ENCODE data around the gene VPS52. TPM values are rescaled to one million over a fixed set of nuclear protein-coding genes. Genes with fewer than 3 reads are reported as not detected.

VPS52 gene
- total and polyA plus RNA-seq, 9 of the 15 experiments (the other 6 are each of a cell fraction or from before 2014, with no cell fraction given), result 24.4 to 103 (median 40.2) TPM

DNA sequence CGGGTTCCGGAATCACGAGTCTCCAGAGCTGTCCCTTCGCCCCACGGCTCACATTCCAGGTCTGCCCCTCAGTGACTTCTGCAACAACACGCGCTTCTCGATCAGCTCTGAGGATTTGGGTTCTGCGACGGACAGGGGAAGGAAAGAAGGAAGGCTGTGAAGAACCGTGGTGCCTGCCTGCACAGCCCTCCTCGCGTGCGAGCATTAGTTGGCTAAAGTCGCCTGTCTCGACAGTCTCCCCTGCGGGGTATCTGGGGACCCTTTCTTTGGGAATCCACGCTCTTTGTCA lies 23.1 kb downstream of the VPS52 start (continued):
- TF ChIP-seq, protein P1, sequence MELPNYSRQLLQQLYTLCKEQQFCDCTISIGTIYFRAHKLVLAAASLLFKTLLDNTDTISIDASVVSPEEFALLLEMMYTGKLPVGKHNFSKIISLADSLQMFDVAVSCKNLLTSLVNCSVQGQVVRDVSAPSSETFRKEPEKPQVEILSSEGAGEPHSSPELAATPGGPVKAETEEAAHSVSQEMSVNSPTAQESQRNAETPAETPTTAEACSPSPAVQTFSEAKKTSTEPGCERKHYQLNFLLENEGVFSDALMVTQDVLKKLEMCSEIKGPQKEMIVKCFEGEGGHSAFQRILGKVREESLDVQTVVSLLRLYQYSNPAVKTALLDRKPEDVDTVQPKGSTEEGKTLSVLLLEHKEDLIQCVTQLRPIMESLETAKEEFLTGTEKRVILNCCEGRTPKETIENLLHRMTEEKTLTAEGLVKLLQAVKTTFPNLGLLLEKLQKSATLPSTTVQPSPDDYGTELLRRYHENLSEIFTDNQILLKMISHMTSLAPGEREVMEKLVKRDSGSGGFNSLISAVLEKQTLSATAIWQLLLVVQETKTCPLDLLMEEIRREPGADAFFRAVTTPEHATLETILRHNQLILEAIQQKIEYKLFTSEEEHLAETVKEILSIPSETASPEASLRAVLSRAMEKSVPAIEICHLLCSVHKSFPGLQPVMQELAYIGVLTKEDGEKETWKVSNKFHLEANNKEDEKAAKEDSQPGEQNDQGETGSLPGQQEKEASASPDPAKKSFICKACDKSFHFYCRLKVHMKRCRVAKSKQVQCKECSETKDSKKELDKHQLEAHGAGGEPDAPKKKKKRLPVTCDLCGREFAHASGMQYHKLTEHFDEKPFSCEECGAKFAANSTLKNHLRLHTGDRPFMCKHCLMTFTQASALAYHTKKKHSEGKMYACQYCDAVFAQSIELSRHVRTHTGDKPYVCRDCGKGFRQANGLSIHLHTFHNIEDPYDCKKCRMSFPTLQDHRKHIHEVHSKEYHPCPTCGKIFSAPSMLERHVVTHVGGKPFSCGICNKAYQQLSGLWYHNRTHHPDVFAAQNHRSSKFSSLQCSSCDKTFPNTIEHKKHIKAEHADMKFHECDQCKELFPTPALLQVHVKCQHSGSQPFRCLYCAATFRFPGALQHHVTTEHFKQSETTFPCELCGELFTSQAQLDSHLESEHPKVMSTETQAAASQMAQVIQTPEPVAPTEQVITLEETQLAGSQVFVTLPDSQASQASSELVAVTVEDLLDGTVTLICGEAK (IDR thresholded peaks at IDR 0.05), result peak; percentile 76
- TF ChIP-seq, protein P1 (CRISPR knock-in tag; IDR thresholded peaks at IDR 0.05), result no peak
- no peak for TF ChIP-seq JUN (IDR thresholded peaks at IDR 0.05; ENCODE audit: borderline replicate concordance, low read depth, low read length)
- TF ChIP-seq JUN (CRISPR knock-in tag; IDR thresholded peaks at IDR 0.05; ENCODE audit: borderline replicate concordance), result no peak
- TF ChIP-seq PHF20 (IDR thresholded peaks at IDR 0.05; ENCODE audit: partially characterized antibody), result no peak
- peak; percentile 77; the same call in 1 of the 2 replicates for TF ChIP-seq XRCC5 (IDR thresholded peaks at IDR 0.05; ENCODE audit: low read depth, low read length)
- TF ChIP-seq NR1H2 (CRISPR knock-in tag; IDR thresholded peaks at IDR 0.05), result 0 out of 2 replicates have a peak, but pooled peaks have one; percentile 12
- TF ChIP-seq, protein P2, sequence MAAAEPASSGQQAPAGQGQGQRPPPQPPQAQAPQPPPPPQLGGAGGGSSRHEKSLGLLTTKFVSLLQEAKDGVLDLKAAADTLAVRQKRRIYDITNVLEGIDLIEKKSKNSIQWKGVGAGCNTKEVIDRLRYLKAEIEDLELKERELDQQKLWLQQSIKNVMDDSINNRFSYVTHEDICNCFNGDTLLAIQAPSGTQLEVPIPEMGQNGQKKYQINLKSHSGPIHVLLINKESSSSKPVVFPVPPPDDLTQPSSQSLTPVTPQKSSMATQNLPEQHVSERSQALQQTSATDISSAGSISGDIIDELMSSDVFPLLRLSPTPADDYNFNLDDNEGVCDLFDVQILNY (CRISPR knock-in tag; IDR thresholded peaks at IDR 0.05), result no peak
- TF ChIP-seq, protein P3, sequence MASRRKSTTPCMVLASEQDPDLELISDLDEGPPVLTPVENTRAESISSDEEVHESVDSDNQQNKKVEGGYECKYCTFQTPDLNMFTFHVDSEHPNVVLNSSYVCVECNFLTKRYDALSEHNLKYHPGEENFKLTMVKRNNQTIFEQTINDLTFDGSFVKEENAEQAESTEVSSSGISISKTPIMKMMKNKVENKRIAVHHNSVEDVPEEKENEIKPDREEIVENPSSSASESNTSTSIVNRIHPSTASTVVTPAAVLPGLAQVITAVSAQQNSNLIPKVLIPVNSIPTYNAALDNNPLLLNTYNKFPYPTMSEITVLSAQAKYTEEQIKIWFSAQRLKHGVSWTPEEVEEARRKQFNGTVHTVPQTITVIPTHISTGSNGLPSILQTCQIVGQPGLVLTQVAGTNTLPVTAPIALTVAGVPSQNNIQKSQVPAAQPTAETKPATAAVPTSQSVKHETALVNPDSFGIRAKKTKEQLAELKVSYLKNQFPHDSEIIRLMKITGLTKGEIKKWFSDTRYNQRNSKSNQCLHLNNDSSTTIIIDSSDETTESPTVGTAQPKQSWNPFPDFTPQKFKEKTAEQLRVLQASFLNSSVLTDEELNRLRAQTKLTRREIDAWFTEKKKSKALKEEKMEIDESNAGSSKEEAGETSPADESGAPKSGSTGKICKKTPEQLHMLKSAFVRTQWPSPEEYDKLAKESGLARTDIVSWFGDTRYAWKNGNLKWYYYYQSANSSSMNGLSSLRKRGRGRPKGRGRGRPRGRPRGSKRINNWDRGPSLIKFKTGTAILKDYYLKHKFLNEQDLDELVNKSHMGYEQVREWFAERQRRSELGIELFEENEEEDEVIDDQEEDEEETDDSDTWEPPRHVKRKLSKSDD (conservative IDR thresholded peaks at IDR 0.05; ENCODE audit: low read length), result 0 out of 2 replicates have a peak, but pooled peaks have one; percentile 4
- TF ChIP-seq NR2C2 (CRISPR knock-in tag; IDR thresholded peaks at IDR 0.05), result peak; percentile 21; the same call in 1 of the 2 replicates
- TF ChIP-seq NR2C2 (tag; IDR thresholded peaks at IDR 0.05), result no peak
